Keratinocyte (primary cell): ENCODE measurements around the gene OR4B1. TPM values are rescaled to one million over a fixed set of nuclear protein-coding genes. Genes with fewer than 3 reads are reported as not detected.

Source experiments
- DNase-seq: peaks from one replicate; pipeline ENCODE4 v3.0.0-alpha.2; 2011; ENCODE audit warnings: low read depth, missing footprints, low spot score
- FAIRE-seq: peaks from 2 replicates; lab custom pipeline; 2011; peaks lifted over from hg19 to GRCh38; lab: Jason Lieb, UNC
- H2AFZ ChIP-seq: 2 replicates; pipeline ENCODE4 v1.6.0; 2012; ENCODE audit warnings: low read length, control low read depth, inconsistent platforms; ENCODE audit not compliant: control insufficient read depth
- H3K27ac ChIP-seq: 2 replicates; pipeline ENCODE4 v1.5.1; 2011; ENCODE audit warnings: low read length; ENCODE audit not compliant: control insufficient read depth, insufficient read depth
- H3K27me3 ChIP-seq: 3 replicates; pipeline ENCODE4 v1.6.0; 2011; ENCODE audit warnings: low read length; ENCODE audit not compliant: control insufficient read depth, insufficient read depth; ENCODE audit errors: extremely low read depth
- H3K36me3 ChIP-seq, 2 experiments: 2 replicates in 1 of 2; 3 replicates in 1 of 2; pipeline ENCODE4 v1.5.1; 2011; ENCODE audit warnings: low read length in 2 of 2, mild to moderate bottlenecking in 1 of 2; ENCODE audit not compliant: control insufficient read depth in 2 of 2, insufficient read depth in 2 of 2; ENCODE audit errors: extremely low read depth in 1 of 2
- H3K4me1 ChIP-seq: 3 replicates; pipeline ENCODE4 v1.5.1; 2011; ENCODE audit warnings: low read length; ENCODE audit not compliant: control insufficient read depth, insufficient read depth; ENCODE audit errors: extremely low read depth
- H3K4me2 ChIP-seq: 3 replicates; pipeline ENCODE4 v1.6.0; 2011; ENCODE audit warnings: low read depth, low read length; ENCODE audit not compliant: control insufficient read depth, insufficient read depth; ENCODE audit errors: extremely low read depth
- H3K4me3 ChIP-seq, 3 experiments: fragments of 200-600 bp in 1 of 3; sonication (generic) in 1 of 3; 2 replicates in 2 of 3; 3 replicates in 1 of 3; pipeline ENCODE4 v1.5.1; 2011 to 2016; ENCODE audit warnings: low read length in 3 of 3, mild to moderate bottlenecking in 3 of 3, control low read depth in 2 of 3, inconsistent platforms in 1 of 3, low read depth in 1 of 3, mixed read lengths in 1 of 3, mixed run types in 1 of 3, moderate library complexity in 1 of 3; ENCODE audit not compliant: control insufficient read depth in 2 of 3, insufficient read depth in 2 of 3; ENCODE audit errors: extremely low read depth in 1 of 3
- H3K79me2 ChIP-seq: 2 replicates; pipeline ENCODE4 v1.6.0; 2012; ENCODE audit warnings: low read length; ENCODE audit not compliant: control insufficient read depth, insufficient read depth
- H3K9ac ChIP-seq: 3 replicates; pipeline ENCODE4 v1.6.0; 2011; ENCODE audit warnings: low read length; ENCODE audit not compliant: control insufficient read depth, insufficient read depth; ENCODE audit errors: extremely low read depth
- H3K9me1 ChIP-seq: 3 replicates; pipeline ENCODE4 v1.6.0; 2011; ENCODE audit warnings: low read length; ENCODE audit not compliant: control insufficient read depth, insufficient read depth; ENCODE audit errors: extremely low read depth
- H3K9me3 ChIP-seq: 2 replicates; pipeline ENCODE4 v1.5.1; 2012; ENCODE audit warnings: low read depth, low read length; ENCODE audit not compliant: control insufficient read depth
- H4K20me1 ChIP-seq: 3 replicates; pipeline ENCODE4 v1.6.0; 2011; ENCODE audit warnings: low read length; ENCODE audit not compliant: control insufficient read depth, insufficient read depth; ENCODE audit errors: extremely low read depth
- EZH2 ChIP-seq: IDR thresholded peaks from one replicate; pipeline ENCODE4 v1.6.1; 2012; ENCODE audit warnings: inconsistent platforms, mild to moderate bottlenecking, low read length, moderate library complexity
- dilution Hi-C: fragments of 300-500 bp; cut with MboI; formaldehyde crosslinking; loops from one replicate; pipeline ENCODE4 v1.7.0; 2020; ENCODE audit warnings: low sequenced_read_pairs; ENCODE audit not compliant: extremely low pct_ligation_motif_present
- polyA plus RNA-seq, 5 experiments: library from polyadenylated mRNA; depleted of rRNA in 3 of 5; stranded (reverse) in 3 of 5; stranded (forward) in 1 of 5; unstranded in 1 of 5; fragments of >200 nt; gene quantifications; 1 replicate in 1 of 5; 2 replicates in 3 of 5; 3 replicates in 1 of 5; pipeline versions ENCODE4 v1.2.1 to v1.2.3, GENCODE V29; 2011 to 2012; ENCODE audit warnings: missing spikeins in 2 of 5, low read depth in 1 of 5, low replicate concordance in 1 of 5
- TF ChIP-seq, protein P1 (sequence below), 3 experiments: IDR thresholded peaks in 1 of 3; conservative IDR thresholded peaks in 1 of 3; optimal IDR thresholded peaks in 1 of 3; 2 replicates in 2 of 3; 3 replicates in 1 of 3; pipeline versions ENCODE3 to v1.5.1; 2011; ENCODE audit warnings: low read length in 3 of 3, mild to moderate bottlenecking in 3 of 3, moderate library complexity in 2 of 3, control low read depth in 1 of 3, inconsistent platforms in 1 of 3; ENCODE audit not compliant: insufficient read depth in 2 of 3; ENCODE audit errors: extremely low read depth in 1 of 3

Gene OR4B1
- polyA plus RNA-seq, 1 donor (not counting 4 experiments of a cell fraction or from before 2014, with no cell fraction given), result not detected

DNA sequence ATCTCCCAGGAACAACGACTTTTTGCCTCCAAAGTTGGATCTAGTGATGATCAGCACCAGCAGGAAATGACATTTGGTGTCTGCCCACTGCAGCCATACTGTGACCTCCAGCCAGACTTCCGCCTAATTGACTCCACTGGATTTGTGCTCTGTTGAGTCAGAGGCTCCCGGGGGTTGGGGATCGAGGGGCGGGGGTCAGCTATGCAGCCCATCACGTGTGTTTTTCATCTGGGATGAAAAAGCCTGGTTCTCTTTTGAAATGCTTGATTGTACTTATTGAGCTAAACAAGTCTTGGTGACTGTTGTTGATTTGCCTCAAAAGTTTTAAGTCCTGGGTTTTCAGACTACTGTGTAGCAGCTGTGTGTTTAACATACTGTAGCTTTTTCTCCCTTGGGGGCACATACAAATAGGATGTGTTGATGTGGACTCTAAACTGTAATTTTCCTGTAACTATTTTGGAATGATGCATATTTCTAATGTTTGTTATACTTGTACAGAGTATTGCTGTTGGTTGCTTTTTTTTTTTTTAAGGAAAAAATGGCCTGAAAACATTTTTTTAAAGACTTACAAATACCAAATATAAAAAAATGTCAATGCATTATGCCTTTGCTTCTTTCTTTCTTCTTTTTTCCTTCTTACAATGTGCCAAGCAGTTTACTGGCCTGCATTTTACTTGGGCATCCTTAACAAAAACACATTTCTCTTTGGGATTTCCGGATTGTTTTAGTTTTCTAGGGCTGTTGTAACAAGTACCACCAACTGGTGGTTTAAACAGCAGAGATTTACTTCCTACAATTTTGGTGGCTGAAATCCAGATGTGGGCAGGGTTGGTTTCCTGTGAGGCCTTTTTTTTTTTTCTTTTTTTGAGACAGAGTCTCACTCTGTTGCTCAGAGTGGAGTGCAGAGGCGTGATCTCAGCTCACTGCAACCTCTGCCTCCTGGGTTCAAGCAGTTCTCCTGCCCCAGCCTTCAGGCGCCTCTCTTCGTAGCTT is 46.1 kb upstream of the OR4B1 start:
- no peaks in the 10 kb centered on the region for H3K9me1 ChIP-seq
- H2AFZ ChIP-seq, result no peak overlapping the region
- H3K9me3 ChIP-seq, result no peaks in the 10 kb centered on the region

DNA sequence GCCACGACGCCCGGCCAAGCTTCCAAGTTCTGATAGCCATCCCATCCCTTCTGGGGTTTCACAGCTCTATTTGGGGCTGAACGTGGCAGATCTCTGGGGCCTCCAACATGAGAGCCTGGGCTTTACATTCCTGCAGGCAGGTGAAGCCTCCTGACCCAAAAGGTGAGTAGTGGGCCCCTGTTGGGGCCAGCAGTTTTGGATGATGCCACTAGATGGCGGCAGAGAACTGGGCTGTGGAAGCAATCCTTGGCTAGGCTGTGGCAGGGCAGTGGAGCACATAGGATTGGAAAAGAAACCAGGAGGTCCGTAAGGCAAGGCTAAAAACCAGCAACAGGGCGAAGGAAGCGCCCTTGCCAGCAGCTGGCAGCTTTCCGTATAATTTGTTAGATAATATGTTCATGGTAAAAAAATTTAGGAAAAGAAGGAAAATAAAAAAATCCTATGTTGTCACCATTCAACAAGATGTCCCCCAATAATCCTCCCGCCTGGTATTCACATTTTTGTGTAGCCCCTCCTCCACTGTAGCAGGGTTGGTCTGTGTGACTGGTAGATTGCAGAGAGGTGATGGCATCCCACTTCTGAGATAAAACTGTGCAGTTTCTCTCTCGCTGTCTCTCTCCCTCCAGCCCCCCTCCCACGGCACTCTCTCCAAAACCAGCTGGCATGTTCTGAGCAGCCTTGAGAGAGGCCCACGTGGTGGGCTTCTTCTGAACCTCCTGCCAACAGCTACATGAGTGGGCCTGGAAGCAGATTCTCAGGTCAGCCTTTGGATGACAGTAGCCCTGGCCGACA is 43.6 kb upstream of the OR4B1 start:
- no peaks in the 10 kb centered on the region for H3K36me3 ChIP-seq
- no peak for DNase-seq
- no peaks in the 10 kb centered on the region for H3K79me2 ChIP-seq
- dilution Hi-C loops, result no loop called here
- no peaks in the 10 kb centered on the region for H3K27me3 ChIP-seq
- peak; percentile 48 for FAIRE-seq
- no peaks in the 10 kb centered on the region for H4K20me1 ChIP-seq
- H3K4me2 ChIP-seq, result no peak overlapping the region
- no peaks in the 10 kb centered on the region for H3K9me1 ChIP-seq
- H3K4me3 ChIP-seq, result no peak overlapping the region
- H3K4me1 ChIP-seq, result no peaks in the 10 kb centered on the region
- H3K9ac ChIP-seq, result no peak overlapping the region
- TF ChIP-seq, protein P1, sequence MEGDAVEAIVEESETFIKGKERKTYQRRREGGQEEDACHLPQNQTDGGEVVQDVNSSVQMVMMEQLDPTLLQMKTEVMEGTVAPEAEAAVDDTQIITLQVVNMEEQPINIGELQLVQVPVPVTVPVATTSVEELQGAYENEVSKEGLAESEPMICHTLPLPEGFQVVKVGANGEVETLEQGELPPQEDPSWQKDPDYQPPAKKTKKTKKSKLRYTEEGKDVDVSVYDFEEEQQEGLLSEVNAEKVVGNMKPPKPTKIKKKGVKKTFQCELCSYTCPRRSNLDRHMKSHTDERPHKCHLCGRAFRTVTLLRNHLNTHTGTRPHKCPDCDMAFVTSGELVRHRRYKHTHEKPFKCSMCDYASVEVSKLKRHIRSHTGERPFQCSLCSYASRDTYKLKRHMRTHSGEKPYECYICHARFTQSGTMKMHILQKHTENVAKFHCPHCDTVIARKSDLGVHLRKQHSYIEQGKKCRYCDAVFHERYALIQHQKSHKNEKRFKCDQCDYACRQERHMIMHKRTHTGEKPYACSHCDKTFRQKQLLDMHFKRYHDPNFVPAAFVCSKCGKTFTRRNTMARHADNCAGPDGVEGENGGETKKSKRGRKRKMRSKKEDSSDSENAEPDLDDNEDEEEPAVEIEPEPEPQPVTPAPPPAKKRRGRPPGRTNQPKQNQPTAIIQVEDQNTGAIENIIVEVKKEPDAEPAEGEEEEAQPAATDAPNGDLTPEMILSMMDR (optimal IDR thresholded peaks at IDR 0.05 in 1 of 3, IDR thresholded peaks at IDR 0.05 in 1 of 3, conservative IDR thresholded peaks at IDR 0.05 in 1 of 3; ENCODE audit: extremely low read depth in 1 of 3, insufficient read depth in 2 of 3, low read length in 3 of 3), result peak; percentile 86 to 99 (median 91)
- TF ChIP-seq EZH2, result no peak
- no peaks in the 10 kb centered on the region for H3K9me3 ChIP-seq
- no peak overlapping the region for H2AFZ ChIP-seq
- H3K27ac ChIP-seq, result no peak overlapping the region

More for the DNA sequence above, 46.1 kb upstream of the OR4B1 start:
- no peaks in the 10 kb centered on the region for H4K20me1 ChIP-seq
- H3K4me3 ChIP-seq, result no peak overlapping the region
- no peak overlapping the region for H3K9ac ChIP-seq
- H3K36me3 ChIP-seq, result no peaks in the 10 kb centered on the region
- DNase-seq (no peak), FAIRE-seq (no peak)
- dilution Hi-C loops, result no loop called here
- no peak overlapping the region for H3K4me2 ChIP-seq
- H3K27ac ChIP-seq, result no peak overlapping the region
- no peak for TF ChIP-seq EZH2
- TF ChIP-seq, protein P1 (optimal IDR thresholded peaks at IDR 0.05 in 1 of 3, IDR thresholded peaks at IDR 0.05 in 1 of 3, conservative IDR thresholded peaks at IDR 0.05 in 1 of 3; ENCODE audit: extremely low read depth in 1 of 3, insufficient read depth in 2 of 3, low read length in 3 of 3), result no peak
- no peaks in the 10 kb centered on the region for H3K27me3 ChIP-seq
- no peaks in the 10 kb centered on the region for H3K79me2 ChIP-seq
- no peaks in the 10 kb centered on the region for H3K4me1 ChIP-seq
